K562 (cell line): ENCODE data around the gene SYT6. TPM values are rescaled to one million over a fixed set of nuclear protein-coding genes. Genes with fewer than 3 reads are reported as not detected.

Source experiments
- ATAC-seq: fragments of 200-7000 bp; cut with Tn5 transposase; 3 replicates; pipeline ENCODE4 v1.9.1; 2020; ENCODE audit warnings: moderate library complexity
- BruUV-seq: library from RNA; stranded (reverse); fragments of 400-500 nt; replicated peaks from 2 replicates; lab custom pipeline; 2021; lab: Mats Ljungman, UMichigan
- CTCF ChIA-PET: fragments of 300-600 bp; formaldehyde crosslinking; extraction: SDS; loops from one replicate; lab custom pipeline; 2021; ENCODE audit warnings: low intra/inter-chr PET ratio; lab: Yijun Ruan, JAX
- POLR2A ChIA-PET: fragments of 300-600, 350-650 bp; sonication (Branson Sonifier 250); formaldehyde crosslinking; extraction: SDS; loops from one replicate; lab custom pipeline; 2021; ENCODE audit warnings: antibody characterized with exemption, inconsistent platforms; lab: Yijun Ruan, JAX
- DNase-seq, 4 experiments: peaks; one replicate each; pipeline versions ENCODE4 v3.0.0 to v3.0.0-alpha.2; 2011 to 2018; ENCODE audit warnings: low spot score in 3 of 4, mixed read lengths in 3 of 4; ENCODE audit errors: extremely low read depth in 1 of 4
- FAIRE-seq: peaks from 2 replicates; lab custom pipeline; 2011; peaks lifted over from hg19 to GRCh38; lab: Jason Lieb, UNC
- H2AFZ ChIP-seq: 2 replicates; pipeline ENCODE4 v1.6.0; 2011; ENCODE audit warnings: low read depth, low read length, control low read depth, inconsistent platforms
- H3K27ac ChIP-seq: fragments of 200-600 bp; 3 replicates; pipeline ENCODE4 v1.8.0; 2011; ENCODE audit warnings: low read depth, mild to moderate bottlenecking, control low read depth, inconsistent platforms, low read length, moderate library complexity, mixed read lengths; ENCODE audit errors: extremely low read depth
- H3K27me3 ChIP-seq, 2 experiments: fragments of 300-600 bp in 1 of 2; 2 replicates in 1 of 2; 3 replicates in 1 of 2; pipeline versions ENCODE4 v1.6.0 to v1.8.0; 2011; ENCODE audit warnings: inconsistent platforms in 2 of 2, low read length in 2 of 2, mild to moderate bottlenecking in 1 of 2, mixed read lengths in 1 of 2, moderate library complexity in 1 of 2; ENCODE audit not compliant: control insufficient read depth in 2 of 2, insufficient read depth in 2 of 2
- H3K36me3 ChIP-seq: fragments of 300-600 bp; 3 replicates; pipeline ENCODE4 v1.8.0; 2011; ENCODE audit warnings: mild to moderate bottlenecking, low read length, inconsistent platforms; ENCODE audit not compliant: control insufficient read depth, insufficient read depth
- H3K4me1 ChIP-seq, 2 experiments: fragments of 200-600 bp in 1 of 2; replicated peaks in 1 of 2; 2 replicates in 1 of 2; 3 replicates in 1 of 2; pipeline versions ENCODE4 v1.5.1 to v1.8.0; 2011; ENCODE audit warnings: inconsistent platforms in 2 of 2, low read length in 2 of 2, mild to moderate bottlenecking in 1 of 2, mixed read lengths in 1 of 2, moderate library complexity in 1 of 2; ENCODE audit not compliant: control insufficient read depth in 2 of 2, insufficient read depth in 2 of 2
- H3K4me2 ChIP-seq: 2 replicates; pipeline ENCODE4 v1.6.1; 2011; ENCODE audit warnings: low read length, control low read depth, inconsistent platforms, mixed read lengths; ENCODE audit not compliant: insufficient read depth
- H3K4me3 ChIP-seq: fragments of 200-600 bp; sonication (generic), shearing (Covaris generic); 2 replicates; pipeline ENCODE4 v1.5.1; 2016; ENCODE audit warnings: control low read depth, inconsistent platforms
- H3K79me2 ChIP-seq: fragments of 200-600 bp; 3 replicates; pipeline ENCODE4 v1.8.0; 2011; ENCODE audit warnings: low read length, inconsistent platforms; ENCODE audit not compliant: control insufficient read depth, insufficient read depth
- H3K9ac ChIP-seq, 2 experiments: 2 replicates each; pipeline versions ENCODE4 v1.6.0 to v1.6.1; 2011; ENCODE audit warnings: low read depth in 2 of 2, low read length in 2 of 2, control low read depth in 1 of 2, inconsistent platforms in 1 of 2, mild to moderate bottlenecking in 1 of 2, mixed read lengths in 1 of 2; ENCODE audit not compliant: insufficient read depth in 1 of 2
- H3K9me1 ChIP-seq: one replicate; pipeline ENCODE4 v1.6.0; 2011; ENCODE audit warnings: inconsistent platforms, mild to moderate bottlenecking, low read length, moderate library complexity; ENCODE audit not compliant: control insufficient read depth, insufficient read depth
- H3K9me3 ChIP-seq: replicated peaks from 2 replicates; pipeline ENCODE4 v1.5.1; 2011; ENCODE audit warnings: low read depth, low read length, inconsistent platforms; ENCODE audit not compliant: control insufficient read depth, insufficient read depth
- H4K20me1 ChIP-seq: replicated peaks from 2 replicates; pipeline ENCODE4 v1.6.1; 2011; ENCODE audit warnings: low read length, inconsistent platforms, mixed read lengths; ENCODE audit not compliant: control insufficient read depth, insufficient read depth
- E2F1 ChIP-seq: sonication (generic); formaldehyde crosslinking; IDR thresholded peaks from 2 replicates; pipeline ENCODE4 v1.8.1; 2023; ENCODE audit warnings: mild to moderate bottlenecking, missing genetic modification reagents, moderate library complexity
- E4F1 ChIP-seq: fragments of 250-450 bp; sonication (Bioruptor Pico); IDR thresholded peaks from 2 replicates; pipeline ENCODE4 v1.5.0; 2021; ENCODE audit warnings: mild to moderate bottlenecking, borderline replicate concordance
- ETV1 ChIP-seq: fragments of 450-650 bp; conservative IDR thresholded peaks from 2 replicates; pipeline ENCODE4 v1.6.1; 2016; ENCODE audit warnings: missing genetic modification characterization, control low read depth, low read depth, missing compliant biosample characterization
- HDAC1 ChIP-seq, 2 experiments: fragments of 450-650 bp; IDR thresholded peaks; 2 replicates each; pipeline ENCODE4 v1.6.1; 2016 to 2017; ENCODE audit warnings: inconsistent platforms in 1 of 2, mild to moderate bottlenecking in 1 of 2, moderate library complexity in 1 of 2
- POLR2AphosphoS2 ChIP-seq: IDR thresholded peaks from 2 replicates; pipeline ENCODE4 v1.6.1; 2012; ENCODE audit warnings: low read length, improper control_type of control experiment
- SAFB ChIP-seq: fragments of 200-400 bp; formaldehyde crosslinking; IDR thresholded peaks from 2 replicates; pipeline ENCODE4 v1.6.1; 2017; ENCODE audit warnings: low read depth, low read length, borderline replicate concordance
- STAG1 ChIP-seq: sonication (generic); formaldehyde crosslinking; IDR thresholded peaks from 2 replicates; pipeline ENCODE4 v1.5.0; 2020; ENCODE audit warnings: missing genetic modification reagents, borderline replicate concordance
- TRIM28 ChIP-seq: fragments of 450-650 bp; IDR thresholded peaks from 2 replicates; pipeline ENCODE4 v1.6.1; 2017
- TSHZ1 ChIP-seq: fragments of 250-450 bp; sonication (Bioruptor Pico); IDR thresholded peaks from 2 replicates; pipeline ENCODE4 v1.4.0; 2020; ENCODE audit warnings: mild to moderate bottlenecking, moderate library complexity
- ZBED1 ChIP-seq: IDR thresholded peaks from 2 replicates; pipeline ENCODE4 v1.6.1; 2014
- ZBTB2 ChIP-seq: fragments of 450-650 bp; IDR thresholded peaks from 2 replicates; pipeline ENCODE4 v1.6.1; 2016; ENCODE audit warnings: antibody characterized with exemption
- ZNF263 ChIP-seq: sonication (generic); formaldehyde crosslinking; IDR thresholded peaks from 2 replicates; pipeline ENCODE4 v1.8.0; 2022; ENCODE audit warnings: mild to moderate bottlenecking, missing genetic modification reagents, borderline replicate concordance
- WGBS: fragments of 100-300 bp; shearing (Covaris generic); methylation state at CpG from one replicate; pipeline ENCODE4 v1.1.6; 2016; ENCODE audit warnings: low coverage, mixed read lengths; ENCODE audit not compliant: insufficient coverage; ENCODE audit errors: missing lambda C conversion rate; 5-methylcytosine and 5-hydroxymethylcytosine counted together
- in situ Hi-C: fragments of 300-500 bp; cut with MboI; formaldehyde crosslinking; loops from 4 replicates; pipeline ENCODE4 v1.15.0; 2018; ENCODE audit warnings: inconsistent platforms, mixed read lengths
- intact Hi-C: fragments of 100-400 bp; cut with micrococcal nuclease; formaldehyde crosslinking; loops from 2 replicates; pipeline ENCODE4 v1.14.2; 2022
- polyA plus RNA-seq, 8 experiments: library from polyadenylated mRNA; depleted of rRNA in 4 of 8; stranded (reverse) in 5 of 8; unstranded in 3 of 8; fragments of >200 nt; fragmentation: Nextera tagmentation in 2 of 8; fragmentation: Illumina TruSeq in 1 of 8; extraction: Ambion mirVana in 2 of 8; extraction: Trizol in 1 of 8; gene quantifications; 2 replicates each; pipeline versions ENCODE4 v1.2.1 to v1.2.3, GENCODE V29; 2011 to 2014; ENCODE audit warnings: inconsistent platforms in 1 of 8, missing spikeins in 1 of 8
- total RNA-seq, 7 experiments: library from RNA; depleted of rRNA in 6 of 7; stranded (reverse); fragments of >200 nt in 6 of 7; fragmentation: Illumina TruSeq in 2 of 7; extraction: Trizol in 2 of 7; gene quantifications; 2 replicates each; pipeline versions ENCODE4 v1.2.1 to v1.2.3, GENCODE V29; 2011 to 2021; ENCODE audit warnings: low replicate concordance in 1 of 7

The SYT6 gene
- total and polyA plus RNA-seq, 9 of the 15 experiments (the other 6 are each of a cell fraction or from before 2014, with no cell fraction given): 0.06 TPM; not detected in 8

GRCh38 chr1:114133129-114133528 is 20.5 kb downstream of the SYT6 start:
- Histone ChIP-seq H2AFZ (no peak overlapping the region), H3K4me1 (no peaks in the 10 kb centered on the region), H3K9me1 (no peaks in the 10 kb centered on the region), H3K27me3 (peaks cover 35 to 59% of the 10 kb centered on the region in 2 experiments; a peak in 4 of 5 replicates), H3K9me3 (no peaks in the 10 kb centered on the region), H3K4me3 (no peak overlapping the region), H3K27ac (no peak overlapping the region), H3K9ac (no peak overlapping the region), H4K20me1 (0 out of 2 replicates have a peak, but pooled peaks cover 8% of the 10 kb centered on the region), H3K36me3 (no peaks in the 10 kb centered on the region), H3K4me2 (no peak overlapping the region), H3K79me2 (no peaks in the 10 kb centered on the region)
- intact Hi-C loops (no loop called here), in situ Hi-C loops (no loop called here)
- ATAC-seq: no peak
- ChIA-PET POLR2A (interaction anchor here (1.3 kb wide), 1 partner anchor 16 kb away, joined by 3 read pairs; no protein-coding TSS in a partner anchor), CTCF (interaction anchor here (0.7 kb wide), 1 partner anchor 595 kb away, joined by 4 read pairs; no protein-coding TSS in a partner anchor)
- no TSS peak for BruUV-seq
- 1% methylated on average over 7 of the region's 7 CpGs for WGBS
- DNase-seq: no peak
- no peak for FAIRE-seq
- no peak for TF ChIP-seq ZBTB2
- no peak for TF ChIP-seq E4F1
- no peak for TF ChIP-seq TSHZ1 (CRISPR knock-in tag)
- no peak for TF ChIP-seq ETV1 (tag)
- no peak for TF ChIP-seq SAFB
- TF ChIP-seq E2F1: no peak
- no peak for TF ChIP-seq TRIM28
- TF ChIP-seq ZBED1: no peak
- no peak for TF ChIP-seq ZNF263 (CRISPR knock-in tag)
- TF ChIP-seq STAG1 (CRISPR knock-in tag): no peak
- no peak for TF ChIP-seq HDAC1 (IDR thresholded peaks at IDR 0.05)
- TF ChIP-seq POLR2AphosphoS2: no peak
